ENCODE data around the gene CCNY.

Gene CCNY

DNA sequence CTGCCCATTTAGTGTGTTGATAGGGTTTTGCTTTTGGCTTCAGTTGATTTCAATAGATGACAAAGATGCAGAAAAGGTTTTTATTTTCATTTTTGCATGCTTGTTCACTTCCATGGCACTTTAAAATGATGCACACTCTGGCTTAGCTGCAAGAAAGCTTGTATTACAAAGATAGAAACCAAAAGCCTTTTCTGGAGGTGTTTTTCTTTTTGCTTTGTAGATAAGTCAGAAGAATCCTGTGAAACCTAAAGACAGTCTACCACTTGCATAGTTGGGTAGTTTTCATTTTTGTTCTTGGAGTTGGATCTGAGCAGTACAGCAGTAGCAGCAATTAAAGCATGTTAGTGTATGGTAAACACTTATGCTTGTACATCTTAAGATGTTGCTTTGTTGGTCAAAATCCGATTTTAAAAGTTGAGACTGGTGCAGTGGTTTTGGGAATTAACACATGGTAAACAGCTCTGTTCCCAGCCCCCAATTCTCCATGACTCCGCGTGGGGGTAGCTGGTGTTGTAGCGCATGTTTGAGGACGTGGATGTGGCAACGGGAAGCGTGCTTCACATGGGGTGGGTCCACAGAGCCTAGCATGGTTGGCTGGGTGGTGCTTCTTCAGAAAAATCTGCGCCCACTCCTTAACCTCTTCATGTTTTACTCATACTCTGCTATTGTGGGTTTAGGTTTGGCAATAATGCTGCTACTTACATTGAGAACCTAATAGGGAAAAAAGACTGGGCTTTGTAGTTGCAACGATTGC is 19.8 kb downstream of the CCNY start:
- DNase-seq (ENCODE audit: low spot score): no peak

DNA sequence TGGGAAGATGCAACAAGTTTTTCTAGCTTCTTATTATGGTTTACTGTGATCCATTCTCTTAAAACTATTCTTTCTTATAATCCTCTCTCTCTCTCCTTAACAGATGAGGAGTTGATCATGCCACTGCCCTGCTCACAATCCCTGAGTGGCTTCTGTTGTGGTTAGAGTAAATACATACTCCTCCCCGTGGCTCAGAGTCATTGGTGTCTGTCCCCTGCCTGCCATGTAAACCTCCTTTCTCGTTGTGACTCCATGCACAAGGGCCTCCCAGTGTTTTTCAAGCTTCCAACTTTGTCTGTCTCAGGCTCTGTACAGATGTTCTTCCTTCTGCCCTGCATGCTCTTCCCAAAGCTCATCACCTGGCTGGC is 20.4 kb downstream of the CCNY start:
- DNase-seq (ENCODE audit: low spot score): no peak

DNA sequence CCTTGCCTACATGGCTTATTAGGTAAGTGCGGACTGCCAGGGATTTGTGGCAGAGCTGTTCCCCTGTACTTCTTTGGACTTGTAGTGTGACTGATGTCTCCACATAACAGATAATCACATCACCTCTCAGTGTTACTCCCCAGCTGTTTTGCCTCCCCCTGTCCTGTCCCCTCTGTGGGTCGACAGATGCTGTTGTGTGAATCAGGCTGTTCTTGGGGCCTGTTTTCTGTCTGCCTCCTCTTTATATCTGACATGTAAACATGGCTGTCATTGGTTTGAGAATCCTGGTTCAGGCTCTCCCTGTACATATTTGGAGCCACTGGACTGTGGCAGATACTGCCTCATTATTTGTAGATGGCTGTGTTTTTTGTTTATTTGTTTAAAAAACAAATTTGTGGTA is 22.7 kb downstream of the CCNY start:
- DNase-seq (ENCODE audit: low spot score): no peak

DNA sequence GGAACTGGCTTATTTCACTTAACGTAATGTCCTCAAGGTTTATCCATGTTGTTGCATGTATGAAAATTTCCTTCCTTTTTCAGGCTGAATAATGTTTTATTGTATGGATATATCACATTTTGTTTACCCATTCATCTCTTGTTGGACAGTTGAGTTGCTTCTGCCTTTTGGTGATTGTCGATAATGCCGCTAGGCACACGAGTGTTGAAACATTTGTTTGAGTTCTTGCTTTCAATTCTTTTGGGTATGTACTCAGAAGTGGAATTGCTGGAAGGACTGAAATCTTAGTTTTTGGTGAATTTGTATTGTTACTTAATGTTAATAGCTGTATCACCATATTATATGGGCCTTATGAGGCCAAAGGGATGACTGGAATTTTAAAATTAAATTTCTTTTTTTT is 23.6 kb downstream of the CCNY start:
- DNase-seq (ENCODE audit: low spot score): no peak

DNA sequence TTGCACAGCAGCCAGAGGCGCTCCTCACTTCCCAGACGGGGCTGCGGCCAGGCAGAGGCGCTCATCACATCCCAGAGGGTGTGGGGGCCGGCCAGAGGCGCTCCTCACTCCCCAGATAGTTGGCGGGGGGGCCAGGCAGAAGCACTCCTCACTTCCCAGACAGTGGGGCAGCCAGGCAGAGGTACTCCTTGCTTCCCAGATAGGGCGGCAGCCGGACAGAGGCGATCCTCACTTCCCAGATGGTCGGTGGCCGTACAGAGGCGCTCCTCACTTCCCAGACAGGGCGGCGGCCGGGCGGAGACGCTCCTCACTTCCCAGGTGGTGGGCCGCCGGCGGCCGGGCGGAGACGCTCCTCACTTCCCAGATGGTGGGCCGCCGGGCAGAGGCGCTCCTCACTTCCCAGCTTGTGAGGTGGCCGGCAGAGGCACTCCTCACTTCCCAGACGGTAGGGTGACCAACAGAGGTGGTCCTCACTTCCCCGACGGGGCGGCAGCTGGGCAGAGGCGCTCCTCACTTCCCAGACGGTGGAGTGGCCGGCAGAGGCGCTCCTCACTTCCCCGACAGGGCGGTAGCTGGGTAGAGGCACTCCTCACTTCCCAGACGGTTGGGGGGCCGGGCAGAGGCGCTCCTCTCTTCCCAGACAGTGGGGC is 26.5 kb downstream of the CCNY start:
- DNase-seq (ENCODE audit: low spot score): no peak

DNA sequence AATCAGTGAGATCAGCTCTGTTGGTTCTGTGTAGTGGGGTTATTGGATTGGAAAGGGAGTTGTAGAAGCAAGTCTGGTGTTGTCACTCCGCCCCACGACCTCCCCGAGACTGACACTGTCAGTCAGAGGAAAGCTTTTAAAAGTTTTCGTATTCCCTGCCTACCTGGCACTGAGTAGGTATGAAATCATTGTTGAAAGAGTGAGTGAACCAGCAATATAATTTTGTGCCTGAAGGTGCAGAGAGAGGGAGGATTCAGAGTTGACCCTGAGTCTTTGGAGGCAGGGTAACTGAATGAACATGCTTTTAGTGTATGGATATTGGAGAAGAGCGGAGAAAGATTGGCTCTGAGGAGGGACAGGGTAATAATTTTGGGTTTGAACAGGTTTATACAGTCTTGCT is 27.3 kb downstream of the CCNY start:
- DNase-seq (ENCODE audit: low spot score): no peak

DNA sequence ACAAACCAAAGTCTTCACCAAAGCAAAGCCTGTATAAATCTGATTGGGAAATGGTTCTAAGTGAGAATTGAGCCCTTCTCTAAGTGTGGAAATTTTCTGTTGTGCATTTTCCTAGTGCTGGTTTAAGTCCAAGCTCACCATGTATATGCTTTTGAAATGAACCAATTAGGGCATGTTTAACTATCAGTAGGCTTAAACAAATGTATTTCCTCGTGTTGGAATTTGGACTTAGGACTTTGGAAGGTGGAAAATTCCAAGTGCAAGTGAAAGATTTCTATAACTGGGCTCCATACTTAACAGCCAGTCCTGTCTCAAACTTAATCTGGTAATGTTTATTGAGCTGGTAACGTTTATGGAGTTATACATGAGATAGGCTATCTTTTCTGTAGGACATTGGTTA is 28.5 kb downstream of the CCNY start:
- DNase-seq (ENCODE audit: low spot score): no peak

DNA sequence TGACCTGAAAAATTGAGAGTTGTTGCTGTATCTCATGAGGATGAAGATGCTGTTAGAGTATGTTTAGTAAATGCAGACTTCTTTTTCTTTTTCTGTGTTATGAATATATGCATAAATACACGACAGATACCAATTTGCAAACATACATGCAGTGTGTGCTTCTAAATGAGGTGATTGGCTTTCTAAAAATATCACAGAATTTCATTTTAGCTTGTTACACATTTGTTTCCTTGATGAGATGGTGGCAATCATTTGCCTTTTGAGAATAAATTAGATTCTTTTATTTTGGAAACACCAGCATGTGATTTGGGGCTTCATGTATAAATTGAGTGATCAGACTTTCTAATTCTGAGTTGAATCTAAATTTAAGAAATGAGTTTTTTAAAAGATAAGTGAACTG is 29.7 kb downstream of the CCNY start:
- DNase-seq (ENCODE audit: low spot score): no peak

DNA sequence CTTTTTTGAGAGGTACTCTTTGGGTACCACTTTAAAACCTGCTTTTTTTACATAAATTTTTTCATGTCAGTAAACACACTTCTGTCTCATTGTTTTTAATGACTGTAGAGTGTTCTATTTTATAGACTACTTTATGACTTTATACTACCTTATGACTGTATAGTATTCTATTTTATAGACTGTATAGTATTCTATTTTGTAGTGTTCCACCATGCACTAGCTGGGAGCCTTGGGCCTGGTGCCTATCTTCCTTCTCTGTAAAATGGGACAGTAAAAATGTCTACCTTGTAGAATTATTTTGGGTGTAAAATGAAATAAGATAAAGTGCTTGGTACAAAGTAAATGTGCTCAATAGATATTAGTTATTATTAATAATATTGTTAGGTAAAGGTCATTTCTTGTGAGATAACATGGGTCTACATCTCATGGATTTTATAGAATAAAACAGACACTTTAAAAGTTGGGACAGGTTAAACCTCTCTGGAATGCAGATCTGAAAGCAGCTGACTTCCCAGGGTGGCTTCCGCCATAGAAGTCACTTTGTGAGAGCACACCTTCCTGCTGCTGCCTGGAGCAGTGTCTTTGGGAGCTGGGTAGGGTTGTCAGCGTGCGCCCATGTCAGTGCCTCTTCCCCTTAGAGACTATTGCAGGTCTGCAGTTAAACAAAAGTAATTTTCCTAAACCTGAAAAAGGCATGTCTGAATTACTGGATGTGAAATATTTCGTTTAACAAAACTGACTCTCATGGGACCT is 31.0 kb downstream of the CCNY start:
- DNase-seq (ENCODE audit: low spot score): no peak

DNA sequence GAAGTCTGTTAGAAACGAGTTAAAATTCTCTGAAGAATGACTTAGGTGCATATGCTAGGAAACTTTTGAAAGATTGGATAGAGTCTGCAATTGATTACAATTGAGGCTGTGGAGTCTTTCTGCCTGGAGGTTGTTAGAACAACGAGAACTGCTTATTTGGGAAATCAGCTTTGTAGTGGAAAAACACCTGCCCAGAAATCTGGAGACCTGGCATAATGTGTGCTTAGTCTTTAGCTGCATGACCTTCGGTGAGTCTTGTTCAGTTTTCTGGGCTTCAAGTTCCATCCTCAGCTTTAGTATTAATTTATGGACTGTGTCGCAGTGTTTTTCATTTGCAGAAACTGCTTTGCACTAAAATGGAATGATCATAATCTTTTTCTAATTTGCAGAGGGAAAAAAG is 31.7 kb downstream of the CCNY start:
- no peak for DNase-seq (ENCODE audit: low spot score)

DNA sequence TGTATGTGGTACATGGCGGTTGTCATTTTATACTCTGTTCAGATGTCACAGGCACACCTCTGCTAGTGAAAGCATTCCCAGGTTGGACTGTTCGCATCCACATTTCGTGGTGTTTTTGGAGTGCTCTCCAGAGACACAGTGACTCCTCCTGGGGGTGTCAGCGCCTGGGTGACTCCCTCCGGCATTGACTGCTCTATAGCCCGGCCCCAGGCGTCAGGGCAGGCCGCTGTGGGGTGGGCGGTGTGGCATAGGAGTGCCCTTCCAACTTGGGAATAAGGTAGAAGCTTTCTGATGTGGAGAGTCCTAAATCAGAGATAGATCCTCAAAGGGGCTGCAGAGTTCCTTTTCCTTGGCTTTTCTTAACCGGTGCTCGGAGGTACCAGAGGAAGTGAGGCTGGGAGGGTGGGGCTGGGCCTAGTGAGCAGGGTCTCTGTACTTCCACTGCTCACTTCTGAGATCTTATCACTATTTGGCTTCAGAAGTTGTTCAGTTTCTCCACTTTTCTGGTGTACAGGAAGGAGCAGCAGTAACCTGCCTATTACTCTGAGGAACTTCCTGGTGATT is 32.3 kb downstream of the CCNY start:
- DNase-seq (ENCODE audit: low spot score): no peak

DNA sequence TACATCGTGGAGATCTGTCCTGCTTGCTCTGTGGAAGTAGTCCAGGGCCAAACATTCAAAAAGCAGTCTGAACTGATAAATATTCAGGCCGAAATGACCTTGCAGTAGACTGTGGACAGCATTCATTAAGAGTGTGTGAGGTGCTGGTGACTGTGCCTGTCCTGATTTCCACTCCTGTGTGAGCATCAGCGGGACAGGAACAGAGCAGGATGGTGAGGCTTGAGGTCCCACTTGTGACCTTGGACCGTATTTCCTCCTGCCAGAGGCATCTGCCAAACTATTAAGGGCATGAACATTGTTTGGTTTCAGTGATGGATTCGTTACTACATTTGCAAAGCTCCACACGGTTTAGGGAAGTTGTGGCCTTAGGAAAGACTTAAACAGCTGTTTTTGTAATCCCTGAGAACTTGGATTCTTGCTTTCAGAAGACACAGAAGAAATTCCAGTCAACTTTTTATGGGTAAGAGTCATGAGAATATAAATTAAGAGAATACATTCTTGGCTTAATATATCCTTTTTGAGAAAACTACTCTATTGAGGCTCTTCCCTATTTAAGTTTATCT is 32.8 kb downstream of the CCNY start:
- no peak for DNase-seq (ENCODE audit: low spot score)

DNA sequence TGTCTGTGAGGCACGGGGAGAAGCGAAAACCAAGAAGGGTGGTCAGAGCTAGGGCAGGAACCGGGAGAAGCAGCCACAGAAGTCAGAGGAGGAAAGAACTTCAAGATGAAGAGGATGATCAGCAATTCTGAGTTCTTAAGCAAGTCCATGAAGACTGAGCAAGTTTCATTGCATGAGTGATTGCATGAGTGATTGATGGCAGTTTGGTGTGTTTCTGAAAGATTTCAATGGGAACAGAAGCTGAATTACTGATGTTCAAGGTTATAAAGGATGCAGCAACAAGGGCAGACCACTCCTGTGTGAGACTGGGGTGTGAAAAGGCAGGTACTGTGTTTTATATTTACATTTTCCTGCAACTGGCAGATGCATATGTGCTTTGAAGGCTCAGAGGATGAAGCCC is 35.4 kb downstream of the CCNY start:
- DNase-seq (ENCODE audit: low spot score): no peak

DNA sequence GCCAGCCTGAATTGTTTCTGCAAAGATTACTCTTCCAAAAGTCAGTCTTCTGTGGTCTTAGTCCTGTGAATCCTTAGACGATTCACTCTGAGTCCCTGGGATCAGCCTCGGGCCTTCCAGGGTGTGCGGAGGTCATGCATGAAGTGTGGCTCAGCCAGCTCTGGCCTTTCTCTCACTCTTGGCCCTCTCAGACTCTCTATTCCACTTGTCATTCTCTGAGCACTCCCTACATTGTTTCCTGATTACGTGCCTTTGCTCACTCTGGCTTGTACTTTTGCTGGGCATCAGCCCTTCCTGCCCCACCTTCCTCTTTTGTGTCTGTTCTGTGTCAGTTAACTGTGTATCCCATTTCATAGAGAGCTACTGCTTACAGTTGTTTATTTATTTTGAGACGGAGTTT is 36.0 kb downstream of the CCNY start:
- no peak for DNase-seq (ENCODE audit: low spot score)

DNA sequence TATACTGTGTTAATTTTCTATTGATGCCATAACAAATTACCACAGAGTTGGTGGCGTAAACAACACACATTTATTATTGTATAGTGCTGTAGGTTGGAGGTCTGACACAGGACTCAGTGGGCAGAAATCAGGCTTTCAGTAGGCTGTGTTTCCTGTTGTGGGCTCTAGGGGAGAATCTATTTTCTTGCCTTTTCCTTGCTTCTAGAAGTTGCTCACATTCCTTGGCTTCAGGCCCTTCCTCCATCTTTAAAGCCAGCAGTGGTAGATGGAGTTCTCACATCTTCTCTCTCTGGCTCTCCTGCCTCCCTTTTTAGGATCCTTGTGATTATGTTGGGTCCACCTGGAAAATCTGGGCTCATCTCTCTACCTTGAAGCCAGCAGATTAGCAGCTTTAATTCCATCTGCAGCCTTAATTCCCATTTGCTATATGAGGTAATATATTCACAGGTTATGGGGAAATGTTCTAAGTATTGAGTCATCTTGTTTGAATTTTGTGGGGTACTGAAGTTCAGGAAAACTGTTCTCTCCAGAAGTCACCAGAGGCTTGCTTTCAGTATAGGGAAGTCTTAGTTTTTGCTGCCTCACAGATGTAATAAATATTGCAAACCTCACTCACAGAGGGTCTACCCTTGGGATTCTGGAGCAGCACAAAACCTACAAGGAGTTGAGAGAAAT is 38.9 kb downstream of the CCNY start:
- no peak for DNase-seq (ENCODE audit: low spot score)

DNA sequence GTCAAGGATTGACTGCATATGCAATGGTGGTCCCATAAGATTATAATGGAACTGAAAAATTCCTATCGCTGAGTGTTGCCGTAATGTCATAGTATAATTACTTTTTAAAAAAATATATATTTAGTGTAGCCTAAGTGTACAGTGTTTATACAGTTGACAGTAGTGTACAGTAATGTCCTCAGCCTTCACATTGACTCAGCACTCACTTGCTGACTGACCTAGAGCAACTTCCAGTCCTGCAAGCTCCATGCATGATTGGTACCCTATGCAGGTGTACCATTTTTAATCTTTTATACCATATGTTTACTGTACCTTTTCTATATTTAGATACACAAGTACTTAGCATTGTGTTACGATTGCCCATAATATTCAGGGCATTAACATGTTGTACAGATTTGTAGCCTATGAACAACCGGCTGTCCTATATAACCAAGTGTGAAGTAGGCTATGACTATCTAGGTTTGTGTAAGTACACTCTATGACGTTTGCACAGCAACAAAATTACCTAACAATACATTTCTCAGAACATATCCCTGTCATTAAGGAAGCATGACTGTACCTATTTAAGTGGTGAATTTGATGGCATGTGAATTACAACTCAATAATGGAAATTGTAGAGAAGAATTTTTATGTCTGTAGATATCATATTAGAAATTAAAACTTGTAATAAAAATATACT is 40.9 kb downstream of the CCNY start:
- DNase-seq (ENCODE audit: low spot score): no peak

DNA sequence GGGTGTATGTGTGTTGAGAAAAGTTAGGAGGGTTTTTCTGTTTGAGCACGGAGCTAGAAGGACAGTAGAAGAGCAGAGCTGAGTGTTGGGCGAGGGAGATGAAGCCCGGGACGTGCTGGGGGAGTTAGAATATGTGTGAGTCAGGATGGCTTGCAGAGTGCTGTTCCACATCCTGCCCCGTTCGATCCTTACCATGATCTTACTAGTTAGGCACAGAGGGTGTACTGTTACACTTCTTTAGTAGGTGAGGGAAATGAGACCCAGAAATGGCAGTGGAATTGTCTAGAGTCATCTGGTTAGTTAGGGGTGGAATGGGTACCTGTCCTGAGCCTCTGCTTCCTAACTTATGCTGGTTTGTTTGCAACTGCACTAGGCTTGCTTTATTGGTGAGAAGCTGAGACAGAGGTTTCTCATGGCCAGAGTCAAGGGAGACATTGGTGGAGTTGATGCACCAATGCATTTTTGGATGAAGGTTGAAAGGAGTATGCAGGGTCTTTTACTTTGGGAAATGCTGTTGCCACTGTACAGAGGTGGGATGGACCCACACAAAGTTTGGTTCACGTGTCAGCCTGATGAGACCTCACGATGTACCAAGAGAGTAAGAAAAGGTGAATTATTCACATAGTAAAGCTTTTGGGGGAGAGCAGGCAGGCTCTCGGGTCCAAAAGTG is 42.4 kb downstream of the CCNY start:
- no peak for DNase-seq (ENCODE audit: low spot score)

DNA sequence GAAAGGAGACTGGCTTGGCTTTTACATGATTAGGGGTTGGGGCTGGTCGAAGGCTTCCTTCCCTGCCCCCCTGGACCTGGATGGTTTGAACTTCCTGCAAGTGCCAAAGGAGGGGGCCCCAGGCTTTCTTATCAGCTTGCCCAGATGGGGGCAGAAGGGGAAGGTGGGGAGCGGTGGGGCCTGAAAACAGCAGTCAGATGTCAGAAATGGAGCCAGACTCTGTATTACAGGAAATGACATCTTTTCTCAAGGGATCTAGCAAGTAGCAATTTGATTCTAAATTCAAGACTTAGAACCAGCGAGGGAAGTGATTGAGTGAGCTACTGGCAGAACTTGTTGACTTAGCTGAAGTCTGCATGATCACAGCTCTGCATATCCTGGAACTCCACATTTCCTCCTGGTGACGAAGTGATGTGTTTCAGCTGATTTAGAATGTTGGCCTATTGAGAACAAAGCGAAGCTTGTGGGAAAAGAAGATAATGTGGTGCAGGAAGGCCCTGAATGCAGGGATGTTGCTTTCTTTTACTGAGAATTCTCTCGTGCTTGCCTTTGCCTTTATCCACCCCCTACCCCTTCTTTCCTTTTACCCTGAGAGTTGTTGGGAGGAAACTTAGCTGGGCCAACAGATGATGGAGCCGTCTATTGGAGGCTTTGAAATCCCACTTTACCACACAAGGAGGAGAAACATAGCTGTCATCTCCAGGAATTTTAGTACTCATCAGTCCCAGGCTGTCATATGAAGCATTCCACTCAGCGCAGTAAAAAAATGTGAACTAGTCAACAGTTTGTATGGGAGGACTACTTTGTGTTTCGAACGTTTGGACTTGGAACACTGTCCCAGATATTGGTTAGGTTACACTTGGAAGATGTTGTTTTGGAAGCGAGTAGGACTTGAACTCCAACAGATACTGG is 43.2 kb downstream of the CCNY start:
- no peak for DNase-seq (ENCODE audit: low spot score)

DNA sequence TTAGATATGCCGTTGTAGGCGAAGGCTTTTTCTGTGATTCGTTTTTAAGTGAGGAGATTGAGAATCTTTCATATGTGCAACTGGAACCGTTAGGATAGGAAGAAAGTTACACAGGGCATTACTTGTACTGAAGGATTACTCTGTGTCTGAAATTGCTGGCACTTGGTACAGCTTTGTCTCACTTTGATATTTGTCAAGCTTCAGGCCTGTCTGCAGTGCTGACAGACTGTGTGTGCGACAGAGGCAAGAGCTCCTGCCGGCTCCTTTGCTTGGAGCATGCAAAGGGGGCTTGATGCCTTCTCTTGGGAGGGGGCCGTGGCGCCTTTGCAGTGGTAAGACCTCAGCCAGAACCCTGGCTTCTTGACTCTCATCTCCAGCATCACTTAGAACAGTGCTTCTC is 45.8 kb downstream of the CCNY start:
- DNase-seq (ENCODE audit: low spot score): no peak
